Stimulated activated naive CD4-positive, alpha-beta T cell treated with Interleukin-2 at 50 U/mL for 16 hours (primary cell): ENCODE data around the gene WBP2.
"Not testable (repeated sequence)": the region's sequence is repeated elsewhere in the genome, so short reads cannot be mapped to it uniquely, and the experiment has no call there.

ENCODE experiments used
- DNase-seq: peaks from one replicate; lab custom pipeline; 2025; lab: John Stamatoyannopoulos, UW

The WBP2 gene

DNA sequence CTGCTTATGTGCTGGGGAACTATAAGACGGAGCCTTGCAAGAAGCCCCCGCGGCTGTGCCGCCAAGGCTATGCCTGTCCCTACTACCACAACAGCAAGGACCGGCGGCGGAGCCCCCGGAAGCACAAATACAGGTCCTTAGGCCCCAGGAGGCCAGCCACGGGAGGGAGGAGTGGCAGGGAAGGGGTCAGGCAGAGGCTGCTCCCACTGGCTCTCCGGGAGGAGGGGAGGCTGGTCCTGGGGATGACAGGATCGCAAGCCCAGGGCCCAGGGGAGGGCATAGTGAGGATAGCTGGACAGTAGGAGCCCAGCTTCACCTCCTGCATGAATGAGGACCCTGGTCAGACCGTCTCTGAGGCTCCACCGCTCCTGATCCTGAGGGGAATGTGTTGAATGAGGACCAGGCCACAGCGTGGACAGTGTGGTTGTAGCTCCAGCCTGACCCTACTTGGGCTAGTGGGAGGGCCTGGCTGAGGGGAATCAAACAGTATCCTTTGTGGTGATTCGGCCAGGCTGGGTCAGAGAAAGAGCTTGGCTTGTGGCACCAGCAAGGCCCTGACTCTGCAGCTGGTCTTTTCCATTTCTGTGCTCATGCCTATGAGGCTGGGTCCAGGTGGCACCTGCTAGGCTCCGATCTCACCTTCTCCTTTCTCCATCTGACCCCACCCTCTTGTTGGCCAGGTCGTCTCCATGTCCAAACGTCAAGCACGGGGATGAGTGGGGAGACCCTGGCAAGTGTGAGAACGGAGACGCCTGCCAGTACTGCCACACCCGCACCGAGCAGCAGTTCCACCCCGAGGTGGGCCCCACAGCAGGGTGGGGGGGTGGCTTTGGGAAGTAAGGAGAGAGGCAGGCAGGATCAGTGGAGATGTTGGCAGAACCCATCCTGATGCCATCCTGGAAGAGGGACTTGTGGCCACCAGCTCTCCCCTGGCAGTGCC lies 41.8 kb downstream of the WBP2 start:
- DNase-seq: no peak

DNA sequence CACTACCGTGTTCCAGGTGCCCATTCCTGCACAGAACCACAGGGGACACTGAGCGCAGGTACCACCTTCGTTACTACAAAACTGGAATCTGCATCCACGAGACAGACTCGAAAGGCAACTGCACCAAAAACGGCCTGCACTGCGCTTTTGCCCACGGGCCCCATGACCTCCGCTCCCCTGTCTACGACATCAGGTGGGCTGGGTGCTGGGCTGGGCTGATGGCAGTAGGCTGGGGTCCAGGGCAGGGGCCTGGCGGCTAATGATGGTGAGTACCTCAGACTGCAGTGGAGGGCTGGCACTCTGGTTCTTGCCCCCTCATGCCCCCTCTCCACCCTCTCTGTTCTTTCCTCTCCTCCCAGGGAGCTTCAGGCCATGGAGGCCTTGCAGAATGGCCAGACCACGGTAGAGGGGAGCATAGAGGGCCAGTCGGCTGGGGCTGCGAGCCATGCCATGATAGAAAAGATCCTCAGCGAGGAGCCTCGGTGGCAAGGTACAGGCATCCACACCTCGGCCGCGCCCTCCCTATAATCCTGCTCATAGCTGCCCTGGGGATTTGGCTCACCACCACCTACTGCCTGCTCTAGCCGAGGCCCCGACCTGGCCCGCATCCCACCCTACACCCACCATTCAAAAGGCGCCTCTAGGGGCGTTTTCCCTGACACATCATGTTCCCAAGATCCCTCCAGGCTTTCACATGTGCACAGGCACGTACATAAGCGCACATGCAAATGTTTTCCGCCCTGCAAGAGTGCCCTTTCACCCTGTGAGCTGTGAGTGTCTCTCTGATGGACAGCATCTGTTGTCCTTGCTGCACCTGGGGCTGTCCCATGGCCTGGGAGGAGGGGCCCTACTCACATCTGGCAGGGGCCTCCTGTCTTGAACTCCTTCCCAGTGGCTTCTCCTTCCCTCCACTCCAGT lies 42.8 kb downstream of the WBP2 start:
- no peak for DNase-seq

DNA sequence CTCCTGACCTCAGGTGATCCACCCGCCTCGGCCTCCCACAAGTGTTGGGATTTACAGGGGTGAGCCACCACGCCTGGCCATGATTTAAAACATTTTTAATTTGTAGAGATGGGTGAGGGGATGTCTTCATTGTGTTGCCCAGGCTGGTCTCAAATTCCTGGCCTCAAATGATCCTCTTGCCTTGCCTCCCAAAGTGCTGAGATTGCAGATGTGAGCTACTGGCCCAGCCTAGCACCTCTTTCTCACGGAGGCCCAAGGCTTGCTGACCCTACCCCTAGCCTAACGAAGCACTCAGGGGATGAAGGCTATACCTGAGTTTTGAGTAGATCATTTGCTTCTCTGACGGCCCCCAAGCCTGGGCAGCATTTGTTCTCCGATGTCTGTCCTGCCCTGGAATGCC lies 44.0 kb downstream of the WBP2 start:
- no peak for DNase-seq

DNA sequence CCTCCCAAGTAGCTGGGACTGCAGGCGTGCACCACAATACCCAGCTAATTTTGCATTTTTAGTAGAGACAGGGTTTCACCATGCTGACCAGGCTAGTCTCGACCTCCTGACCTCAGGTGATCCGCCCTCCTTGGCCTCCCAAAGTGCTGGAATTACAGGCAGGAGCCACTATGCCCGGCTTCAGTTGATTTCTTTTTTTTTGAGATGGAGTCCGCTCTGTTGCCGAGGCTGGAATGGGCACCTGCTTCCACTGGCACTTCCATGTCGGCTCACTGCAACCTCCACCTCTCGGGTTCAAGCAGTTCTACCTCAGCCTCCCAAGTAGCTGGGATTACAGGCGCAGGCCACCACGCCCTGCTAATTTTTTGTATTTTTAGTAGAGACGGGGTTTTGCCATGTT lies 44.4 kb downstream of the WBP2 start:
- DNase-seq: not testable (repeated sequence)

DNA sequence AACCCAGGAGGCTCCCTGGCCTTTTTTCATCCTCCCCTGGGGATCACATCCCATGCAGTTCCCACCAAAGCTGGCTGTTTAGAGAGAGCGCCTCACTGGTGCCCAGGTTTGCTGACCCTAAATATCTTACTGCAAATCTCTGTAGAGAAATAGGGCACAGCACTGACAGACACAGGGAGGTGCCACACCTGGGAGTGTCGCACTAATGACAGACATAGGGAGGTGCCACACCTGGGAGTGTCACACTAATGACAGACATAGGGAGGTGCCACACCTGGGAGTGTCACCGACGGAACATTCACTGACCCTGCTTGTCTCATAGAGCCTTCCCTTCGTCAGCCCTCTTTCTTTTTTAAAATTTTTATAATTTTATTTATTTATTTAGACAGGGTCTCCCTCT lies 44.9 kb downstream of the WBP2 start:
- DNase-seq: no peak

DNA sequence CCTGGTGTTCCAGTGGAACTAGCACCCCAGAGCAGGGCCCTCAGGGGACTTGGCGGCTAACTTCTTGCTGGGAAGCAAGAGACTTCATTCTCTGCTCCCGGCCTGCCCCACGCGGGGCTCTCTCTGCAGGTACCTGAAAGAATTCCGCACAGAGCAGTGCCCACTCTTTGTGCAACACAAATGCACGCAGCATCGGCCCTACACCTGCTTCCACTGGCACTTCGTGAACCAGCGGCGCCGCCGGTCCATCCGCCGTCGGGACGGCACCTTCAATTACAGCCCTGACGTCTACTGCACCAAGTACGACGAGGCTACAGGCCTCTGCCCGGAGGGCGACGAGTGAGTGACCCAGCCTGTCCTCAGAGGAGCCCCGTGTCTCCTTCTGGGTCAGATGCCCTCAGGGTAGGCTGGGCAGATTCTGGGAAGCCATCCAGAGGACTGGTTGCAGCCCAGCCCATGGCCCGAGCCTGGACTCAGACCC lies 45.5 kb downstream of the WBP2 start:
- DNase-seq: no peak

DNA sequence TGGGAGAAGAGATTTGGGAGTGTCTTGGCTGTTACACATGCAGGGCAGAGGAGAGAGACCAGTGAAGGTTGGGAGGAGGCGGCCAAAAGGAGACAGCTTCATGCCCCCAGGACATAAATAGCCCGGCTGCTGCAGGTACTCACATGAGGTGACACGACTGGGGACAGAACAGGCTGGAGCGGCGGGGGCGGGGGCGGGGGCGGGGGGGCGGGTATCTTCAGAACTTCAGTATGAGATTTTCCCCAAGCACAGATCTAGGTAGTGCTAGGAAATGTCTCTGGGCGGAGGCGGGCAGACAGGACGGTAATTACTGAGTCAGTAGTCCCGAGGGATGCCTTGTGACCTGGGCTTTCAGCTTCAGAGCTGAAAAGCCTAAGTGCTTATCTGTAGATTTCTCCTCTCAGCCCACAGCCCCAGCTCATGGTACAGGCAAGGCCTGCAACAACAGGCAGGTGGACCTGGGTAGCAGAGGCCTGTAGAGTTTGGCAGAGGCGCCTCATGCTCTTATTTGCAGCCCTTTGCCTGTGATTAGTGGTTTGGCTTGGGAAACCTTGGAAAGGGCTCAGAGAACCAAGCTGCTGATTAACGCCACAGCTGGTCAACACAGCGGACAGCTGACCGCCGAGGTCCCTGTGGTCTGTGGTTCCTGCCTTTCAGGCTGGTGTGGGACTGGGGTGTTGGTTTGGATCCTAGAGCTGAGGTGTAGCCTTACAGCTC lies 46.1 kb downstream of the WBP2 start:
- no peak for DNase-seq

DNA sequence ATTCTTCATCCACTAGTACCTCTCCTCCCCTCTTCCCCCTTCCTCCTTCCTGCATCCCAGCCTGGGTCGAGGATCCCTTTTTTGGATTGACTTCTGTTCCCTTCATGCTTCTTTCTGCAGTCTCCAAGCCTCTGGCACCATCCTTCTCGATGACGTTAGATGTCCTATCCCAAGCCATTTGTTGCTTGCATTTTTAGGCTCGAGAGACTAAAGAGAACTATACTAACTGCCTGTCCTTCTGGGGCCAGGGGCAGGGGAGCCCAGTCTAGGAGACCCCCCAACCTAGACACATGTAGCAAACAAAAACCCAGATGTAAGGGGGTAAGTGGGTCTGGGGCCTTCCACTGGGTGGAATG lies 46.6 kb downstream of the WBP2 start:
- DNase-seq: no peak

DNA sequence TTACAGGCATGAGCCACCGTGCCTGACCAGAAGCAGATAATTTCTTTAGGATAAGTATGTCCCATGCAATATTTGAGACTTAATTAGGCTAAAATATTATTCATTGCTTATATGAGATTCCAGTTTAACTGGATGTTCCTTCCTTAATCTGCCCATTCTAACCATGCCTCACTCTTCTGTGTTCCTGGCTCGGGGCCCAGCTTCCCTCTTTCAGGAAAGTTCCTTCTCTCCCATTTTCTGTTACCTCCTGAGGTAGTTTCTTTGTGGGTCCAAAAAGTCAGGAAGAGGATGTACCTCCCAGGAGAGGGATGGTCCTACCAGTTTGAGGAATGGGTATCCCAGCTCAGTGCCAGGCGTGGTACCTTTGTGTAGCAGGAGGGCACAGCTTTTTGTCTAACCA lies 47.3 kb downstream of the WBP2 start:
- no peak for DNase-seq

DNA sequence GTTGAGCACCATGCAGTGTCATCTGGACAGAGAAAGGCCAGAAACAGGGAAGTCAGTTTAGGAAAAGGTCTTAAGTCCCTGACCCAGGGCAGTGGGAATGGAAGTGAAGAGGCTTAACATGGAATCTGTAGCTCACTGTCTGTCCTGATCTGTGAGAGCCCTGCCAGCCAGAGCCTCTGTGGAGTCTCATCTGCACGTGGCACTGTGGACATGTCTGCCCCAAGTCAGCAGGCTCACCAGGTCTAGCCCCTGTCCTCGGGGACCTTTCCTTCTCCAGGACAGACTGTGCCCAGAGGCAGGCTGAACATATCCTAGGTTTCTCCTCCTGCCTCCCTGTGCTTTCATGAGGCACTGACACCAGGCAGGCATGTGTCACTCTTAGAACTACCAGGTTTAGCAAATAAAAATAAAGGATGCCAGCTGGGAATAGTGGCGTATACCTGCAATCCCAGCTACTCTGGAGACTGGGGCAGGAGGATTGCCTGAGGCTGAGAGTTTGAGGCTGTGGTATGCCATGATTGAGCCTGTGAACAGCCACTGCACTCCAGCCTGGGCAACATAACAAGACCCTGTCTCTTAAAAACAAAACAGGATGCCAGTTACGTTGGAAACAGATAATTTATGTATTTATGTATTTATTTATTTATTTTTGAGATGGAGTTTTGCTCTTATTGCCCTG lies 48.2 kb downstream of the WBP2 start:
- no peak for DNase-seq

DNA sequence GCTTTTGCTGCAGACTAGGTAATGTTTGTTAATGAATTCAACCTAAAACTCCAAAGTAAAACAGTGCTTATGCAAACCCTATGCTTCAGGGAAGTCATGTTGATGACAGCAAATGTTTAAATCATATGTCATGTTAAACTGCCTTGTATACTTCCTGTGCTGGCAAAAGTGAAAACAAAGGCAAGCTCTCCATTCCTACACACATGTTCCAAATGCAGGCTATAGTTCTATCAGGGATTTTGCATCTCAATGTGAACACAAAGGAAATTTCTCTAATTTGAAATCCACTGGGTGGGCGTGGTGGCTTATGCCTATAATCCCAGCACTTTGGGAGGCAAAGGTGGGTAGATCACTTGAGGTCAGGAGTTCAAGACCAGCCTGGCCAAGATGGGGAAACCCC lies 51.3 kb downstream of the WBP2 start:
- no peak for DNase-seq

DNA sequence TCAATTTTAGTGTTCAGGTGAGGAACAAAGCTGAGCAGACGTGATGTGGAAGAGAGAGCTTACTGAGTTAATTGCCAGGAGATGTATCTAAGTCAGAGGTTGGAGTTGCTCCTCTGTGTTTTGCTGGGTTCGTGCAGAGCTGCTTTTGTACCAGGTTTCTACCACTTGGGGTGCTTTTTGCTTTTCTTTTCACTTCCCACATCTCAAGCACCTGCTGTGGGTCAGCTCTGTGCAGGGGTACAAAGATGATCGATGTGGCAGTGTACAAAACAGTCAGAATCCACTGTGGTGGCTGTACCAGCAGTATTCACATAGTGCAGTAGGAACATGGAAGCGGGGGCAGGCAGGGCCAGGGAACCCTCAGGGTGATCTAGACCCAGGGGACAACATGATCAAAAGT lies 55.7 kb downstream of the WBP2 start:
- DNase-seq: no peak

DNA sequence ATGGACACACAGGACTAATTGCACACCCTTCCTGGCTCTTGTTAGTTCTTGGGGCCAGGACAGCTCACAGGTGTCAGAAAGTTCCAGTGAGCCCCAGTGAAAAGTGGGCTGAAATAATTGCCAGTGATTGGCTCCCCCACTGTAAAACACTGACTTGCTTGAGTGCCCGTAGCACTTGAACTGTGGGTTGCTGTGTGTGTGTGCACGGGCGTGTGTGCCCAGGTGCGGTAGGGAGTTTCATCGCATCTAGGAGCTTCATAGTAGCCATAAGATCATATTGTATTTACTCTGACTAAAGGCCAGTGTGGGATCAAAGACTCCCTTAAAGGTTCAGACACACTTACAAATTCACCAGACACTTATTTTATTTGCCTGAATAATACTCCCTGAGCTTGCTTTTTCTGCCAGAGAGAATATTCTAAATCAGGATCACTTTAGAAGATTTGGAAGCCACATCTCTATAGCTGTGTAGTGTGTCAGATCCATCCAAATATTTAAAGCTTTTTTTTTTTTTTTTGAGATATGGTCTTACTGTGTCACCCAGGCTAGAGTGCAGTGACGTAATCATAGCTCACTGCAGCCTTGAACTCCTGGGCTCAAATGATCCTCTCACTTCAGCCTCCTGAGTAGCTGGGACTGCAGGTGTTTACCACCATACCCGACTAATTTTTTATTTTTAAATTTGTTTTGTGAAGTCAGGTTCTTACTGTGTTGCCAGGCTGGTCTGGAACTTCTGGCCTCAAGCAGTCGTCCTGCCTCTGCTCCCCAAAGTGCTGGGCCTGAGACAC lies 59.1 kb downstream of the WBP2 start:
- no peak for DNase-seq
